Stomach smooth muscle (tissue), 2 donors: ENCODE results near the gene STIMATE.

ENCODE experiments used
- H3K27ac ChIP-seq: one replicate; pipeline ENCODE4 v1.7.0; 2013; ENCODE audit warnings: mild to moderate bottlenecking, low read length, inconsistent platforms
- H3K27me3 ChIP-seq, 2 donors: one replicate each; pipeline ENCODE4 v1.7.0; 2013; ENCODE audit warnings: low read length in 2 of 2; ENCODE audit not compliant: insufficient read depth in 2 of 2, control insufficient read depth in 1 of 2
- H3K36me3 ChIP-seq, 2 donors: one replicate each; pipeline ENCODE4 v1.7.0; 2013; ENCODE audit warnings: low read length in 2 of 2; ENCODE audit not compliant: control insufficient read depth in 2 of 2, insufficient read depth in 2 of 2
- H3K4me1 ChIP-seq: one replicate; pipeline ENCODE4 v1.7.0; 2013; ENCODE audit warnings: low read length; ENCODE audit not compliant: control insufficient read depth, insufficient read depth
- H3K4me3 ChIP-seq, 2 donors: one replicate each; pipeline ENCODE4 v1.7.0; 2013; ENCODE audit warnings: low read length in 2 of 2
- H3K9ac ChIP-seq, 2 donors: one replicate each; pipeline ENCODE4 v1.7.0; 2013; ENCODE audit warnings: low read length in 2 of 2, mild to moderate bottlenecking in 1 of 2
- H3K9me3 ChIP-seq, 2 donors: one replicate each; pipeline ENCODE4 v1.7.0; 2013; ENCODE audit warnings: low read length in 2 of 2; ENCODE audit not compliant: control insufficient read depth in 2 of 2
- donor health status: healthy.
- donor health status: Pancreatic carcinoma.

The STIMATE gene

GRCh38 chr3:52866427-52866826, 30.9 kb downstream of the STIMATE start:
- H3K9me3 ChIP-seq: no peaks in the 10 kb centered on the region
- no peak overlapping the region for H3K4me3 ChIP-seq
- peaks cover 0 to 2% of the 10 kb centered on the region in 2 donors for H3K36me3 ChIP-seq
- H3K27ac ChIP-seq: no peak overlapping the region
- no peak overlapping the region for H3K9ac ChIP-seq
- H3K4me1 ChIP-seq: no peaks in the 10 kb centered on the region
- no peaks in the 10 kb centered on the region for H3K27me3 ChIP-seq

- no peak overlapping the region for H3K4me3 ChIP-seq
- no peaks in the 10 kb centered on the region for H3K27me3 ChIP-seq
- no peak overlapping the region for H3K27ac ChIP-seq
- H3K4me1 ChIP-seq: no peaks in the 10 kb centered on the region
- peaks cover 0 to 3% of the 10 kb centered on the region in 2 donors for H3K36me3 ChIP-seq
- H3K9ac ChIP-seq: no peak overlapping the region
- no peaks in the 10 kb centered on the region for H3K9me3 ChIP-seq
These were observed 31.4 kb downstream of the STIMATE start for GRCh38 chr3:52865994-52866393.

GRCh38 chr3:52860424-52860768, 37.0 kb downstream of the STIMATE start:
- no peak overlapping the region for H3K27ac ChIP-seq
- no peaks in the 10 kb centered on the region for H3K27me3 ChIP-seq
- no peak overlapping the region for H3K9ac ChIP-seq
- peaks cover 19% of the 10 kb centered on the region for H3K4me1 ChIP-seq
- H3K36me3 ChIP-seq: peaks cover 0 to 3% of the 10 kb centered on the region in 2 donors
- no peak overlapping the region for H3K4me3 ChIP-seq
- H3K9me3 ChIP-seq: no peaks in the 10 kb centered on the region

DNA sequence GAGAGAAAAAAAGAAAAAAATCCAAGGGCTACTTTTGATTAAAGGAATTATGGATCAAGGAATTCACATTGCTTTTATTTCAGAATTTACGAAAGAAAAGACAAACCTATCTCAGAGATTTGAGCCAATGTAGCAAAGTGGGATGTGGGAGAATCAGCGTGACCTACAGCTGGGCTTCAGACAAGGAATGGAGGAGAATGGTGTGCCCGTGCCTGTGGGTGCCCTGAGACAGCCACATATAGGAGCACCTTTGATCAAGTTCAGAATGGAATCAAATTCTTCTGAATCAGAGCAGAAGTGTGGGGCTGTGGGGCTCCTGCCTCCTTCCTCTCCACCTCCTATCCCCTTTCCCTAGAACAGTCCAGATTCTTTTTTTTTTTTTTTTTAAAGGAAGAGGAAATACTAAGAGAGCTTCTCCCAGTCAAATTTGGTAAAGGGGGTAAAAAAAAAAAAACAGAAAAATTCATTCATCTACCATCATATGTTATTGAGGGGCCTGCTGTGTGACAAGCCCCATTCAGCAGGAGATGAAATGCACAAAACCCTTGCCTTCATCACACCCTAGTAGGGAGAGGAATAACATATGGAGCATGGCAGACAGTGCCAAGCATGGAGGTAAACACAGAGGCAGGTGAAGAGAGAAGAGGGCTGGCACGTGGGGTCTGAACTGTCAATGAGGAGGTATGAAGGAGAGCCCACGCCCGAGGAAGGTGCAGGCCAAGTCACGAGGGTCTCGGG, 37.5 kb downstream of the STIMATE start:
- no peaks in the 10 kb centered on the region for H3K27me3 ChIP-seq
- no peaks in the 10 kb centered on the region for H3K9me3 ChIP-seq
- peaks cover 0 to 3% of the 10 kb centered on the region in 2 donors for H3K36me3 ChIP-seq
- H3K4me3 ChIP-seq: no peak overlapping the region
- peaks cover 19% of the 10 kb centered on the region for H3K4me1 ChIP-seq
- H3K9ac ChIP-seq: no peak overlapping the region
- no peak overlapping the region for H3K27ac ChIP-seq

DNA sequence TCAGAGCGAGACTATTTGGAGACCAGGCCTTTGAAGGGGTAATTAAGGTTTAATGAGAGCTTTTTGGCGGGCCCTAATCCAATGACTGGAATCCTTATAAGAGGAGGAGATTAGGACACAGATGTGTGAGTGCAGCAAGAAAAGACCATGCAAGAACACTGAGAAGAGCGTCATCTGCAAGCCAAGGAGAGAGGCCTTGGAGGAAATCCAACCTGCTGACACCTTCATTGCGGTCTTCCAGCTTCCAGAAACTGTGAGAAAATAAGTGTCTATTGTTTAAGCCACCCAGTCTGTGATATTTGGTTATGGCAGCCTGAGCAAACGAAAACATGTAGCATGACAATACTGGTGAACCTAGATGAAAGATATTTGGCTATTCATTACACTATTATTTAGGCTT, 39.5 kb downstream of the STIMATE start:
- Histone ChIP-seq H3K27me3 (no peaks in the 10 kb centered on the region), H3K4me1 (peaks cover 19% of the 10 kb centered on the region), H3K9me3 (no peaks in the 10 kb centered on the region), H3K36me3 (peaks cover 3 to 6% of the 10 kb centered on the region in 2 donors), H3K27ac (no peak overlapping the region), H3K9ac (no peak overlapping the region), H3K4me3 (no peak overlapping the region)

DNA sequence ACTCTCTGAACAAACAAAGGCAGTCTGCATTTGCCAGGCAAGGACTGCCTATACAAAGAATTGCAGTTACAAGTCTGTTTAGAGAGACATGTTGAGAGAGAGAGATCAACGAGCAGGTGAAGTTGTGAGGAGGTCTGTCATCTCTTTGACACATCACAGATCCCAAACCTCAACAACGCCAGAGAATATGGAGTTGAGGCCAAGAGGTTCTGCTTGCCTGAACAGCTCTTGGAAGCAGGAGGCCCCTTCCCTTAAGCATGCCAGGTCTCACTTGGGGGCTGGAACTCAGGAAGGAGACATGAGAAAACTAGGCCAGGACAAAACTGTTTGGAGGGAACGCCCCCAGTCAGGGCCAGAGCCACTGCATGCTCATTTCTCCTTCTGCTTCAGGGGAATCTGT, 40.2 kb downstream of the STIMATE start:
- no peak overlapping the region for H3K9ac ChIP-seq
- peak overlapping the region; percentile 73 for H3K27ac ChIP-seq
- no peaks in the 10 kb centered on the region for H3K27me3 ChIP-seq
- H3K4me1 ChIP-seq: peaks cover 19% of the 10 kb centered on the region
- no peaks in the 10 kb centered on the region for H3K9me3 ChIP-seq
- H3K4me3 ChIP-seq: peak overlapping the region; percentile 22 to 33
- H3K36me3 ChIP-seq: peaks cover 4 to 9% of the 10 kb centered on the region in 2 donors

DNA sequence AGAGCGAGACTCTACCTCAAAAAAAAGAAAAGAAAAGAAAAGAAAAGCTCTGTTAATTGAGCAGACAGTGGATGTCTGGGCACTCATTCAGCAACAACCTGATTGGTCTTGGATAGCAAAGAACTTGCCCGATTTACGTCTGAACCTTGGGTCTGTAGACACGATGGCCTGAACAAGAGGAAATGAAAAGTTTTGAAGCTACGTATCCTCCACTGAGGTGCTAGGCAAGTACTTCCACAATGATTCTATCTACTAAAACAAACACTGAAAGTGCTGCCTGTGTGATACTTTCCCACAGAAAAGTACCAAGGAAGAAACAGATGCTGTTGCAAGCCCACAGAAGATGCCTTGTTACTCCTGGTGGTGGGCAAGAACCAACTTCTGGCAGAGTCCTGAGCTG, 40.7 kb downstream of the STIMATE start:
- no peaks in the 10 kb centered on the region for H3K27me3 ChIP-seq
- peak overlapping the region; percentile 73 for H3K27ac ChIP-seq
- H3K4me3 ChIP-seq: peak overlapping the region; percentile 22 to 33
- peaks cover 4 to 13% of the 10 kb centered on the region in 2 donors for H3K36me3 ChIP-seq
- no peaks in the 10 kb centered on the region for H3K9me3 ChIP-seq
- peaks cover 19% of the 10 kb centered on the region for H3K4me1 ChIP-seq
- H3K9ac ChIP-seq: no peak overlapping the region

DNA sequence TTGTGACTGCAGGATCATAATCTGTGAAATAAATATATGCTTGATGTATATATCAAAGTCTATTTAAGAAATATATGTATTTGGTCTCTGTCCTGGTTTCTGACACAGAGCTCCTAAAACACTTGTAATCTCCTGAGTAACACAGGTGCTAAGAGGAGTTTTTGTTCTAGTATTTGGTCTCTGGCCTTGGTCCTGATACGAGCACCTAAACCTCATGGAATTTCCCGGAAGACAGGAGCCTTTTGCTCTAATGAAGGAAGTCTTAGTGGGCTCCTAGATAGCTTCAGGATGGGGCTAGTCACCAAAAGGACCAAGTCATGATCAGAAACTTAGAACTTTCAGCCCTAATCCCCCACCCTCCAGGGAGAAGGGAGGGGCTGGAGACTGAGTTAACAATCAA, 43.3 kb downstream of the STIMATE start:
- H3K9me3 ChIP-seq: no peaks in the 10 kb centered on the region
- H3K4me1 ChIP-seq: peaks cover 21% of the 10 kb centered on the region
- H3K27ac ChIP-seq: no peak overlapping the region
- no peak overlapping the region for H3K9ac ChIP-seq
- peaks cover 13 to 22% of the 10 kb centered on the region in 2 donors for H3K36me3 ChIP-seq
- H3K27me3 ChIP-seq: no peaks in the 10 kb centered on the region
- no peak overlapping the region for H3K4me3 ChIP-seq

DNA sequence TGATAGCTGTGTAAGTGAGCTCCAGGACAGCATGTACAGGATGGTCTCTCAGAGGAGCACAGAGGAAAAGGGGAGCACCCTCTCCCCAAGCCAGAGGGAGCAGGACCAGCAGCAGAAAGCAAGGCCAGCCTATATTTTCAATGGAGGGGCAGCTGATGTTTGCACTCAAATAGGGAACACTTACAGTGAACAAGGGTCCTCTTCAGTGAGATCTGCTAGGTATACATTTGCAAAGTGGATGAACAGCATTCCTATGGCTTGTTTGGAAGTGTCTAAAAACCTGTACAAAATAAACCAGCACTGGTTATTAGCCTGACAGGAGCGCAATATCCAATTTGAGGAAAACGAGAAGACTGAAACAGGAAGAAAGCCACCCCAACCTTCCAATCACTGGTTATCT, 44.9 kb downstream of the STIMATE start:
- Histone ChIP-seq H3K27ac (no peak overlapping the region), H3K36me3 (peaks cover 24 to 34% of the 10 kb centered on the region in 2 donors), H3K4me3 (no peak overlapping the region)

GRCh38 chr3:52851348-52851747, 46.0 kb downstream of the STIMATE start:
- Histone ChIP-seq H3K9me3 (no peaks in the 10 kb centered on the region), H3K27ac (no peak overlapping the region), H3K4me3 (no peak overlapping the region), H3K9ac (no peak overlapping the region), H3K4me1 (peaks cover 9% of the 10 kb centered on the region), H3K27me3 (no peaks in the 10 kb centered on the region), H3K36me3 (peaks cover 24 to 42% of the 10 kb centered on the region in 2 donors)

More for the DNA sequence above, 44.9 kb downstream of the STIMATE start:
- Histone ChIP-seq H3K27me3 (no peaks in the 10 kb centered on the region), H3K9ac (no peak overlapping the region), H3K9me3 (no peaks in the 10 kb centered on the region), H3K4me1 (peaks cover 17% of the 10 kb centered on the region)

DNA sequence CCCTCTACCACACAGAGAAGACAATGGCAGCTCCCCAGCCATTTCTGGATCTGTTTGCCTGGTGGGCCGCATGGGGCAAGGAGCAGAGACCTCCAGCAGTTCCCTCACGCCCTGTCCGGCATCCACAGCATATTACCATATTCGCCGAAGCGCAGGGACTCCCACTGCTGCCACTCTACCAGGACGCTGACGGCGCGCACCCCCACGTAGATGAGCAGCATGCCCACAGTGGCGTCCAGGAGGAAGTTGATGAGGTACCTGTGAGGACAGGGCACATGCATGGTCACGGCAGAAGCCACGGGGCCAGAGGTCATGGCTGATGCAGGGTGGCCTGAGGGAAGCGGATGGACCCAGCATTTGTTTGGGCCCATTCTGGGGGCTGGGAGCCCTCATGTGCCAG, 47.7 kb downstream of the STIMATE start:
- peaks cover 23% of the 10 kb centered on the region for H3K4me1 ChIP-seq
- no peak overlapping the region for H3K27ac ChIP-seq
- peaks cover 24 to 43% of the 10 kb centered on the region in 2 donors for H3K36me3 ChIP-seq
- H3K27me3 ChIP-seq: no peaks in the 10 kb centered on the region
- H3K9me3 ChIP-seq: no peaks in the 10 kb centered on the region
- H3K9ac ChIP-seq: no peak overlapping the region
- H3K4me3 ChIP-seq: no peak overlapping the region
